Stomach (tissue), 9 donors: ENCODE results near the gene OSBPL1A. TPM values are rescaled to one million over a fixed set of nuclear protein-coding genes. Genes with fewer than 3 reads are reported as not detected.

ENCODE experiments used
- DNase-seq, 2 donors: peaks; one replicate each; pipeline versions ENCODE4 v3.0.0 to v3.0.0-alpha.2; 2013 to 2019
- H3K27ac ChIP-seq, 5 donors: fragments of 200-600 bp in 4 of 5; sonication (generic) in 4 of 5; one replicate each; pipeline ENCODE4 v1.5.1; 2013 to 2019; ENCODE audit warnings: mild to moderate bottlenecking in 1 of 5, moderate library complexity in 1 of 5
- H3K27me3 ChIP-seq, 3 donors: fragments of 200-600 bp; sonication (generic); one replicate each; pipeline ENCODE4 v1.5.1; 2017 to 2019; ENCODE audit warnings: mixed run types in 1 of 3
- H3K36me3 ChIP-seq, 4 donors: fragments of 200-600 bp; sonication (generic); 1 replicate in 3 of 4; 2 replicates in 1 of 4; pipeline ENCODE4 v1.5.1; 2016 to 2019
- H3K4me1 ChIP-seq, 4 donors: fragments of 200-600 bp; sonication (generic); one replicate each; pipeline ENCODE4 v1.5.1; 2016 to 2019
- H3K4me3 ChIP-seq, 4 donors: fragments of 200-600 bp; sonication (generic) in 3 of 4; one replicate each; pipeline ENCODE4 v1.5.1; 2016 to 2019; ENCODE audit warnings: mild to moderate bottlenecking in 1 of 4
- H3K9me3 ChIP-seq, 4 donors: fragments of 200-600 bp; sonication (generic); one replicate each; pipeline ENCODE4 v1.5.1; 2016 to 2019
- CTCF ChIP-seq, 7 experiments: fragments of 450-650 bp in 4 of 7; fragments of 200-600 bp in 3 of 7; sonication (generic) in 3 of 7; IDR thresholded peaks; one replicate each; pipeline ENCODE4 v1.5.1; 2016 to 2019; ENCODE audit warnings: antibody characterized with exemption in 7 of 7, control low read depth in 2 of 7, mild to moderate bottlenecking in 1 of 7
- EP300 ChIP-seq: sonication (generic); formaldehyde crosslinking; IDR thresholded peaks from one replicate; pipeline ENCODE4 v1.6.1; 2017; ENCODE audit warnings: antibody characterized with exemption
- POLR2A ChIP-seq, 4 donors: fragments of 450-650 bp; IDR thresholded peaks; one replicate each; pipeline ENCODE4 v1.6.1; 2016; ENCODE audit warnings: antibody characterized with exemption in 4 of 4, control low read depth in 2 of 4, mild to moderate bottlenecking in 1 of 4, moderate library complexity in 1 of 4
- POLR2AphosphoS5 ChIP-seq, 3 donors: sonication (generic); formaldehyde crosslinking; IDR thresholded peaks; one replicate each; pipeline ENCODE4 v1.6.1; 2016; ENCODE audit warnings: antibody characterized with exemption in 3 of 3
- WGBS, 5 donors: extraction: QIAGEN DNeasy Blood & Tissue Kit in 3 of 5; methylation state at CpG; one replicate each; pipeline versions ENCODE4 v1.1.5 to v1.1.7; 2013 to 2018; 5-methylcytosine and 5-hydroxymethylcytosine counted together
- intact Hi-C: fragments of 100-400 bp; cut with DNase I; formaldehyde crosslinking; loops from one replicate; pipeline ENCODE4 v1.15.1; 2023; ENCODE audit warnings: low total_unique reads
- polyA plus RNA-seq, 3 donors: library from polyadenylated mRNA; stranded (reverse); fragments of 200-250 nt; gene quantifications; one replicate each; pipeline ENCODE4 v1.2.3, GENCODE V29; 2013
- total RNA-seq, 5 donors: library from RNA; depleted of rRNA; stranded (reverse); fragments of >200 nt; gene quantifications; one replicate each; pipeline versions ENCODE4 v1.1.0 to v1.2.3, GENCODE V29; 2014 to 2016
- donor health status: healthy with polysubstance abuse.
- donor health status: Bipolar disorder and iron deficiency.
- donor health status: healthy.

OSBPL1A gene
- total and polyA plus RNA-seq, 8 donors = 13.6 to 129 (median 38.8) TPM

- intact Hi-C loops = no loop called here
- Histone ChIP-seq H3K36me3 (peaks cover 0 to 22% (median 15%) of the 10 kb centered on the region in 4 donors), H3K4me1 (peaks cover 6 to 18% (median 14%) of the 10 kb centered on the region in 4 donors), H3K9me3 (peaks cover 0 to 5% (median 0%) of the 10 kb centered on the region in 4 donors), H3K27me3 (peaks cover 0 to 19% (median 0%) of the 10 kb centered on the region in 3 donors), H3K4me3 (peak overlapping the region; percentile 85 to 91 (median 88)), H3K27ac (no peak overlapping the region)
- DNase-seq = peak in 1 of 2 donors; percentile 32
- TF ChIP-seq CTCF (IDR thresholded peaks at IDR 0.05) (no peak), POLR2AphosphoS5 (IDR thresholded peaks at IDR 0.05) (no peak), EP300 (no peak), POLR2A (IDR thresholded peaks at IDR 0.05) (no peak)
- 44 to 55% (median 51%) methylated on average over 3 of the region's 3 CpGs for WGBS, 5 donors
Observed at GRCh38 chr18:24427484-24427883, 29.9 kb upstream of the OSBPL1A start.

- Histone ChIP-seq H3K27ac (peak within 1 kb of the TSS; percentile 70 to 90 (median 82)), H3K4me1 (peaks cover 6 to 18% (median 14%) of the 10 kb centered on the region in 4 donors), H3K4me3 (peak within 1 kb of the TSS; percentile 85 to 91 (median 88)), H3K9me3 (peaks cover 0 to 5% (median 0%) of the 10 kb centered on the region in 4 donors), H3K27me3 (peaks cover 0 to 24% (median 0%) of the 10 kb centered on the region in 3 donors), H3K36me3 (peaks cover 0 to 16% (median 9%) of the 10 kb centered on the region in 4 donors)
- intact Hi-C loops = no loop called here
- peak; percentile 85 to 96 for DNase-seq
- peak in 2 of 3 donors; percentile 35 to 56 for TF ChIP-seq POLR2AphosphoS5 (IDR thresholded peaks at IDR 0.05)
- no peak for TF ChIP-seq POLR2A (IDR thresholded peaks at IDR 0.05)
- 1 to 3% (median 2%) methylated on average over 7 to 82 of the region's 82 CpGs for WGBS, 5 donors
Observed at GRCh38 chr18:24426398-24427294, 29.0 kb upstream of the OSBPL1A start, which contains the start of gene IMPACT. Gene IMPACT, plus strand, starts transcription at chr18:24426670. Its CDS starts 87 bp downstream, at chr18:24426757.

- intact Hi-C loops = no loop called here
- Histone ChIP-seq H3K27me3 (peaks cover 0 to 28% (median 1%) of the 10 kb centered on the region in 3 donors), H3K9me3 (peaks cover 0 to 5% (median 0%) of the 10 kb centered on the region in 4 donors), H3K27ac (peak overlapping the region; percentile 70 to 90 (median 82)), H3K36me3 (peaks cover 0 to 10% (median 3%) of the 10 kb centered on the region in 4 donors), H3K4me1 (peaks cover 6 to 18% (median 14%) of the 10 kb centered on the region in 4 donors), H3K4me3 (peak overlapping the region; percentile 85 to 91 (median 88))
- WGBS, 5 donors = 37 to 41% (median 40%) methylated on average over 11 of the region's 11 CpGs
- peak; percentile 24 for TF ChIP-seq EP300
- no peak for TF ChIP-seq POLR2AphosphoS5 (IDR thresholded peaks at IDR 0.05)
- no peak for DNase-seq
Observed at GRCh38 chr18:24426073-24426397, 28.4 kb upstream of the OSBPL1A start.

- TF ChIP-seq CTCF (IDR thresholded peaks at IDR 0.05) = no peak
- no peak for TF ChIP-seq POLR2A (IDR thresholded peaks at IDR 0.05)
- no peak for TF ChIP-seq POLR2AphosphoS5 (IDR thresholded peaks at IDR 0.05)
- TF ChIP-seq EP300 = no peak
- no peak for DNase-seq
- Histone ChIP-seq H3K4me3 (no peak overlapping the region), H3K27me3 (peaks cover 0 to 69% (median 21%) of the 10 kb centered on the region in 3 donors), H3K4me1 (peaks cover 0 to 1% (median 0%) of the 10 kb centered on the region in 4 donors), H3K36me3 (no peaks in the 10 kb centered on the region), H3K27ac (no peak overlapping the region), H3K9me3 (peaks cover 0 to 5% (median 0%) of the 10 kb centered on the region in 4 donors)
- intact Hi-C loops = no loop called here
- WGBS, 5 donors = 41 to 87% (median 71%) methylated on average over 1 of the region's 1 CpG
Observed at GRCh38 chr18:24421831-24422230, 24.2 kb upstream of the OSBPL1A start.

- H3K9me3 ChIP-seq = peaks cover 0 to 2% (median 0%) of the 10 kb centered on the region in 4 donors
- no peak for TF ChIP-seq POLR2AphosphoS5 (IDR thresholded peaks at IDR 0.05)
- no peak for TF ChIP-seq POLR2A (IDR thresholded peaks at IDR 0.05)
- no peak for TF ChIP-seq EP300
- no peak for TF ChIP-seq CTCF (IDR thresholded peaks at IDR 0.05)
- H3K27me3 ChIP-seq = peaks cover 0 to 69% (median 21%) of the 10 kb centered on the region in 3 donors
- H3K4me3 ChIP-seq = no peak overlapping the region
- intact Hi-C loops = no loop called here
- 81 to 95% (median 89%) methylated on average over 4 of the region's 4 CpGs for WGBS, 5 donors
- no peak for DNase-seq
- no peaks in the 10 kb centered on the region for H3K4me1 ChIP-seq
- H3K36me3 ChIP-seq = no peaks in the 10 kb centered on the region
- H3K27ac ChIP-seq = no peak overlapping the region
Observed at GRCh38 chr18:24420551-24420950, 22.9 kb upstream of the OSBPL1A start.
